COLO829 (cell line): ENCODE results near the gene TMEM271.

Experiments used
- DNase-seq: peaks from one replicate; pipeline ENCODE4 v3.0.0; 2012; ENCODE audit warnings: low spot score

The TMEM271 gene

GRCh38 chr4:579543-580175 lies 3.6 kb upstream of the TMEM271 start:
- no peak for DNase-seq

- DNase-seq = no peak
Measured at GRCh38 chr4:578451-579443, 2.7 kb upstream of the TMEM271 start.

- no peak for DNase-seq
Measured at GRCh38 chr4:577499-578450, 1.7 kb upstream of the TMEM271 start.

- no peak for DNase-seq
Measured at GRCh38 chr4:576991-577498, 950 bp upstream of the TMEM271 start.

- no peak for DNase-seq
Measured at GRCh38 chr4:575281-576141, 584 bp downstream of the TMEM271 start.

- no peak for DNase-seq
Measured at GRCh38 chr4:574346-575161, 1.5 kb downstream of the TMEM271 start.

- DNase-seq = no peak
Measured at GRCh38 chr4:573122-573892, 2.8 kb downstream of the TMEM271 start.

- DNase-seq = no peak
Measured at GRCh38 chr4:572594-572993, 3.5 kb downstream of the TMEM271 start.

GRCh38 chr4:571838-572572 lies 4.1 kb downstream of the TMEM271 start:
- DNase-seq = no peak

GRCh38 chr4:570754-571153 lies 5.3 kb downstream of the TMEM271 start:
- DNase-seq = no peak

GRCh38 chr4:569958-570667 lies 6.0 kb downstream of the TMEM271 start:
- no peak for DNase-seq

- no peak for DNase-seq
Measured at GRCh38 chr4:568962-569361, 7.1 kb downstream of the TMEM271 start.

- no peak for DNase-seq
Measured at GRCh38 chr4:568351-568652, 7.8 kb downstream of the TMEM271 start.

- no peak for DNase-seq
Measured at GRCh38 chr4:567457-568350, 8.4 kb downstream of the TMEM271 start.

- no peak for DNase-seq
Measured at GRCh38 chr4:566508-567295, 9.4 kb downstream of the TMEM271 start.

GRCh38 chr4:566035-566434 lies 10.1 kb downstream of the TMEM271 start:
- no peak for DNase-seq
